Measurements from ENCODE around the gene SLC39A3.

Gene SLC39A3

GRCh38 chr19:2782936-2783780 lies 43.3 kb upstream of the SLC39A3 start, which contains the start of gene SGTA:
Gene SGTA, minus strand, starts transcription at chr19:2783273. Its CDS starts 14,205 bp downstream, at chr19:2769068.
- peak; percentile 99 for DNase-seq (ENCODE audit: low read depth)
- peak; percentile 35 for TF ChIP-seq CTCF (conservative IDR thresholded peaks at IDR 0.05; ENCODE audit: control insufficient read depth, insufficient read depth, low read depth, low read length)
- peak within 1 kb of the TSS; percentile 96 for H3K4me3 ChIP-seq (ENCODE audit: control insufficient read depth, low read depth, low read length)

GRCh38 chr19:2782329-2782935 lies 42.6 kb upstream of the SLC39A3 start:
- TF ChIP-seq CTCF (conservative IDR thresholded peaks at IDR 0.05; ENCODE audit: control insufficient read depth, insufficient read depth, low read depth, low read length): no peak
- H3K4me3 ChIP-seq (ENCODE audit: control insufficient read depth, low read depth, low read length): peak overlapping the region; percentile 96
- DNase-seq (ENCODE audit: low read depth): no peak

- no peak for DNase-seq (ENCODE audit: low read depth)
- H3K4me3 ChIP-seq (ENCODE audit: control insufficient read depth, low read depth, low read length): no peak overlapping the region
- no peak for TF ChIP-seq CTCF (conservative IDR thresholded peaks at IDR 0.05; ENCODE audit: control insufficient read depth, insufficient read depth, low read depth, low read length)
These were observed 40.5 kb upstream of the SLC39A3 start for GRCh38 chr19:2780284-2780683.

- H3K4me3 ChIP-seq (ENCODE audit: control insufficient read depth, low read depth, low read length): no peak overlapping the region
- no peak for DNase-seq (ENCODE audit: low read depth)
- TF ChIP-seq CTCF (conservative IDR thresholded peaks at IDR 0.05; ENCODE audit: control insufficient read depth, insufficient read depth, low read depth, low read length): no peak
These were observed 39.4 kb upstream of the SLC39A3 start for GRCh38 chr19:2779121-2779740.

- H3K4me3 ChIP-seq (ENCODE audit: control insufficient read depth, low read depth, low read length): no peak overlapping the region
These were observed 38.3 kb upstream of the SLC39A3 start for GRCh38 chr19:2777952-2778683.

More at GRCh38 chr19:2777952-2778683, 38.3 kb upstream of the SLC39A3 start:
- no peak for DNase-seq (ENCODE audit: low read depth)
- no peak for TF ChIP-seq CTCF (conservative IDR thresholded peaks at IDR 0.05; ENCODE audit: control insufficient read depth, insufficient read depth, low read depth, low read length)
